Measurements from ENCODE around the gene KRTAP24-1. TPM values are rescaled to one million over a fixed set of nuclear protein-coding genes. Genes with fewer than 3 reads are reported as not detected.

The KRTAP24-1 gene
- total RNA-seq, 3 donors from 2014 or later = not detected

- peaks cover 12% of the 10 kb centered on the region for H3K4me1 ChIP-seq (ENCODE audit: low read depth)
- H3K4me3 ChIP-seq = no peak overlapping the region
- no peaks in the 10 kb centered on the region for H3K9me3 ChIP-seq
- H3K36me3 ChIP-seq (ENCODE audit: low read depth) = no peaks in the 10 kb centered on the region
- no peak for TF ChIP-seq CTCF (IDR thresholded peaks at IDR 0.05)
- intact Hi-C loops (cut with DNase I, micrococcal nuclease) = no loop called here
- DNase-seq = no peak
- no peak for ATAC-seq
These were observed 44.6 kb downstream of the KRTAP24-1 start for GRCh38 chr21:30238168-30238567.

GRCh38 chr21:30234643-30235042 lies 48.1 kb downstream of the KRTAP24-1 start:
- H3K9me3 ChIP-seq = no peaks in the 10 kb centered on the region
- intact Hi-C loops (cut with DNase I, micrococcal nuclease) = no loop called here
- no peaks in the 10 kb centered on the region for H3K36me3 ChIP-seq (ENCODE audit: low read depth)
- no peak overlapping the region for H3K4me3 ChIP-seq
- DNase-seq (no peak), ATAC-seq (no peak)
- no peak for TF ChIP-seq CTCF (IDR thresholded peaks at IDR 0.05)
- peaks cover 17% of the 10 kb centered on the region for H3K4me1 ChIP-seq (ENCODE audit: low read depth)

- Histone ChIP-seq H3K36me3 (ENCODE audit: low read depth) (no peaks in the 10 kb centered on the region), H3K4me3 (no peak overlapping the region), H3K4me1 (ENCODE audit: low read depth) (peaks cover 17% of the 10 kb centered on the region), H3K9me3 (no peaks in the 10 kb centered on the region)
- DNase-seq (peak in 1 of 3 donors; percentile 70), ATAC-seq (peak; percentile 99)
- intact Hi-C loops (cut with DNase I, micrococcal nuclease) = no loop called here
- TF ChIP-seq CTCF (IDR thresholded peaks at IDR 0.05) = no peak
These were observed 48.7 kb downstream of the KRTAP24-1 start for GRCh38 chr21:30234050-30234449.

- no peak overlapping the region for H3K4me3 ChIP-seq
- no peak for TF ChIP-seq CTCF (IDR thresholded peaks at IDR 0.05)
- no peaks in the 10 kb centered on the region for H3K9me3 ChIP-seq
- ATAC-seq = peak; percentile 63
- DNase-seq = no peak
- H3K36me3 ChIP-seq (ENCODE audit: low read depth) = no peaks in the 10 kb centered on the region
- intact Hi-C loops (cut with DNase I, micrococcal nuclease) = no loop called here
- peaks cover 17% of the 10 kb centered on the region for H3K4me1 ChIP-seq (ENCODE audit: low read depth)
These were observed 49.3 kb downstream of the KRTAP24-1 start for GRCh38 chr21:30233228-30234020.

GRCh38 chr21:30232011-30232410 lies 50.7 kb downstream of the KRTAP24-1 start:
- Histone ChIP-seq H3K9me3 (no peaks in the 10 kb centered on the region), H3K4me3 (no peak overlapping the region), H3K36me3 (ENCODE audit: low read depth) (no peaks in the 10 kb centered on the region), H3K4me1 (ENCODE audit: low read depth) (peaks cover 17% of the 10 kb centered on the region)
- ATAC-seq = no peak
- TF ChIP-seq CTCF (IDR thresholded peaks at IDR 0.05) = no peak
- no peak for DNase-seq
- intact Hi-C loops (cut with DNase I, micrococcal nuclease) = no loop called here

Other genes with a start within 250 kb of the KRTAP24-1 start
- gene CLDN17, start 116.1 kb downstream of the KRTAP24-1 start, total RNA-seq = not detected
- 10 to 100 TPM; 14.5 to 61.9 (median 35.8) TPM for gene CLDN8, start 66.9 kb downstream of the KRTAP24-1 start, total RNA-seq
- not detected for gene KRTAP25-1, start 6.6 kb upstream of the KRTAP24-1 start, total RNA-seq
- gene KRTAP26-1, start 37.4 kb upstream of the KRTAP24-1 start, total RNA-seq = not detected
- not detected for gene KRTAP27-1, start 54.7 kb upstream of the KRTAP24-1 start, total RNA-seq
- gene KRTAP23-1, start 65.7 kb upstream of the KRTAP24-1 start, total RNA-seq = not detected
- gene KRTAP13-2, start 89.3 kb upstream of the KRTAP24-1 start, total RNA-seq = 10 to 100 TPM in 1 of 3 donors, 1 to 10 TPM in 1, under 1 TPM in 1; 0.47 to 15.0 (median 2.9) TPM
- not detected for gene KRTAP13-1, start 113.1 kb upstream of the KRTAP24-1 start, total RNA-seq
- gene KRTAP13-3, start 143.0 kb upstream of the KRTAP24-1 start, total RNA-seq = not detected
- gene KRTAP13-4, start 147.3 kb upstream of the KRTAP24-1 start, total RNA-seq = not detected
- not detected for gene KRTAP15-1, start 157.3 kb upstream of the KRTAP24-1 start, total RNA-seq
- gene KRTAP19-1, start 197.4 kb upstream of the KRTAP24-1 start, total RNA-seq = not detected
- gene KRTAP19-2, start 204.5 kb upstream of the KRTAP24-1 start, total RNA-seq = not detected
- not detected for gene KRTAP19-3, start 209.1 kb upstream of the KRTAP24-1 start, total RNA-seq
- not detected for gene KRTAP19-4, start 214.2 kb upstream of the KRTAP24-1 start, total RNA-seq
- gene KRTAP19-5, start 219.2 kb upstream of the KRTAP24-1 start, total RNA-seq = not detected